H9 (cell line): ENCODE data around the gene GIT1. TPM values are rescaled to one million over a fixed set of nuclear protein-coding genes. Genes with fewer than 3 reads are reported as not detected.
A peak's percentile ranks its signal among the peaks of the same experiment; 100 is the strongest.

ENCODE experiments used
- DNase-seq: peaks from one replicate; pipeline ENCODE4 v3.0.0-alpha.2; 2017
- H2AFZ ChIP-seq: one replicate; pipeline ENCODE4 v1.6.1; 2013; ENCODE audit warnings: mild to moderate bottlenecking, low read length, control low read depth, moderate library complexity
- H2AK5ac ChIP-seq: 2 replicates; pipeline ENCODE4 v1.6.1; 2013; ENCODE audit warnings: low read length, control low read depth, mixed read lengths; ENCODE audit not compliant: insufficient read length
- H2BK120ac ChIP-seq: one replicate; pipeline ENCODE4 v1.6.1; 2013; ENCODE audit warnings: low read depth, mild to moderate bottlenecking, low read length, control low read depth, inconsistent platforms; ENCODE audit not compliant: poor library complexity, severe bottlenecking
- H2BK12ac ChIP-seq: 2 replicates; pipeline ENCODE4 v1.6.1; 2013; ENCODE audit warnings: low read length, control low read depth, mixed read lengths, low read depth; ENCODE audit not compliant: insufficient read length
- H2BK15ac ChIP-seq: 2 replicates; pipeline ENCODE4 v1.6.1; 2013; ENCODE audit warnings: low read depth, low read length, control low read depth
- H2BK20ac ChIP-seq: one replicate; pipeline ENCODE4 v1.6.1; 2013; ENCODE audit warnings: low read depth, mild to moderate bottlenecking, low read length, control low read depth, inconsistent platforms; ENCODE audit not compliant: poor library complexity, severe bottlenecking
- H2BK5ac ChIP-seq: 2 replicates; pipeline ENCODE4 v1.6.1; 2013; ENCODE audit warnings: low read length, control low read depth, mixed read lengths; ENCODE audit not compliant: insufficient read length
- H3K14ac ChIP-seq: 2 replicates; pipeline ENCODE4 v1.6.1; 2013; ENCODE audit warnings: low read length, control low read depth; ENCODE audit not compliant: insufficient read depth
- H3K18ac ChIP-seq: 2 replicates; pipeline ENCODE4 v1.6.1; 2013; ENCODE audit warnings: low read depth, mild to moderate bottlenecking, mixed read lengths, low read length, control low read depth; ENCODE audit not compliant: insufficient read length
- H3K23ac ChIP-seq: 2 replicates; pipeline ENCODE4 v1.6.1; 2013; ENCODE audit warnings: low read length, control low read depth, mixed read lengths, low read depth; ENCODE audit not compliant: insufficient read length
- H3K23me2 ChIP-seq: 2 replicates; pipeline ENCODE4 v1.6.1; 2013; ENCODE audit warnings: low read depth, mild to moderate bottlenecking, mixed read lengths, low read length, control low read depth; ENCODE audit not compliant: insufficient read length, poor library complexity, severe bottlenecking
- H3K27ac ChIP-seq: 2 replicates; pipeline ENCODE4 v1.5.1; 2013; ENCODE audit warnings: low read length, control low read depth, mixed read lengths, low read depth; ENCODE audit not compliant: insufficient read length
- H3K27me3 ChIP-seq: 2 replicates; pipeline ENCODE4 v1.6.1; 2013; ENCODE audit warnings: low read length, control low read depth, inconsistent platforms; ENCODE audit not compliant: insufficient read depth
- H3K4ac ChIP-seq: 2 replicates; pipeline ENCODE4 v1.6.1; 2013; ENCODE audit warnings: low read depth, mild to moderate bottlenecking, control low read depth, inconsistent platforms, low read length, moderate library complexity
- H3K4me1 ChIP-seq: 2 replicates; pipeline ENCODE4 v1.6.1; 2013; ENCODE audit warnings: low read length, control low read depth, inconsistent platforms; ENCODE audit not compliant: insufficient read depth
- H3K4me2 ChIP-seq: 2 replicates; pipeline ENCODE4 v1.6.1; 2013; ENCODE audit warnings: low read length, control low read depth, mixed read lengths; ENCODE audit not compliant: insufficient read length, insufficient read depth
- H3K56ac ChIP-seq: 2 replicates; pipeline ENCODE4 v1.6.1; 2013; ENCODE audit warnings: low read depth, mild to moderate bottlenecking, mixed read lengths, low read length, control low read depth; ENCODE audit not compliant: insufficient read length
- H3K79me1 ChIP-seq: 2 replicates; pipeline ENCODE4 v1.6.1; 2013; ENCODE audit warnings: low read depth, mild to moderate bottlenecking, moderate library complexity, low read length, control low read depth, inconsistent platforms; ENCODE audit not compliant: insufficient read depth, poor library complexity, severe bottlenecking
- H3K79me2 ChIP-seq: 2 replicates; pipeline ENCODE4 v1.6.1; 2013; ENCODE audit warnings: low read length, control low read depth, inconsistent platforms; ENCODE audit not compliant: insufficient read depth
- H3K9ac ChIP-seq: 2 replicates; pipeline ENCODE4 v1.6.1; 2013; ENCODE audit warnings: low read length, control low read depth, mixed read lengths; ENCODE audit not compliant: insufficient read length; ENCODE audit errors: extremely low read depth
- H3K9me3 ChIP-seq: one replicate; pipeline ENCODE4 v1.6.1; 2013; ENCODE audit warnings: low read depth, low read length, inconsistent platforms; ENCODE audit not compliant: control insufficient read depth
- H3T11ph ChIP-seq: one replicate; pipeline ENCODE4 v1.6.1; 2013; ENCODE audit warnings: mild to moderate bottlenecking, low read length, control low read depth, inconsistent platforms
- H4K20me1 ChIP-seq: one replicate; pipeline ENCODE4 v1.6.1; 2013; ENCODE audit not compliant: control insufficient read depth, insufficient read length, insufficient read depth
- H4K5ac ChIP-seq: 2 replicates; pipeline ENCODE4 v1.6.1; 2013; ENCODE audit warnings: low read depth, mild to moderate bottlenecking, mixed read lengths, low read length, control low read depth; ENCODE audit not compliant: insufficient read length
- H4K8ac ChIP-seq: replicated peaks from 2 replicates; pipeline ENCODE4 v1.6.1; 2013; ENCODE audit warnings: low read length, control low read depth, mixed read lengths, low read depth; ENCODE audit not compliant: insufficient read length
- H4K91ac ChIP-seq: 2 replicates; pipeline ENCODE4 v1.6.1; 2013; ENCODE audit warnings: low read depth, mild to moderate bottlenecking, moderate library complexity, mixed read lengths, low read length, control low read depth; ENCODE audit not compliant: insufficient read length
- H3K27ac Mint-ChIP-seq, 3 experiments: 2 replicates in 2 of 3; 3 replicates in 1 of 3; pipeline ENCODE4 v1.8.0; 2020 to 2021; ENCODE audit warnings: mixed read lengths in 3 of 3, mild to moderate bottlenecking in 1 of 3, moderate library complexity in 1 of 3
- H3K27me3 Mint-ChIP-seq: 2 replicates; pipeline ENCODE4 v1.8.0; 2021; ENCODE audit warnings: low read depth, mild to moderate bottlenecking, moderate library complexity, mixed read lengths
- H3K36me3 Mint-ChIP-seq, 3 experiments: 2 replicates in 2 of 3; 3 replicates in 1 of 3; pipeline ENCODE4 v1.8.0; 2020 to 2021; ENCODE audit warnings: low read depth in 3 of 3, mixed read lengths in 3 of 3; ENCODE audit not compliant: insufficient read depth in 1 of 3
- H3K4me1 Mint-ChIP-seq, 2 experiments: 2 replicates each; pipeline ENCODE4 v1.8.0; 2020; ENCODE audit warnings: mixed read lengths in 2 of 2
- H3K4me3 Mint-ChIP-seq, 2 experiments: 2 replicates in 1 of 2; 3 replicates in 1 of 2; pipeline ENCODE4 v1.8.0; 2020 to 2021; ENCODE audit warnings: mild to moderate bottlenecking in 2 of 2, mixed read lengths in 2 of 2, moderate library complexity in 1 of 2
- H3K9me3 Mint-ChIP-seq, 2 experiments: 2 replicates in 1 of 2; 3 replicates in 1 of 2; pipeline ENCODE4 v1.8.0; 2020; ENCODE audit warnings: mild to moderate bottlenecking in 2 of 2, mixed read lengths in 2 of 2, moderate library complexity in 1 of 2
- WGBS: extraction: QIAGEN DNeasy Blood & Tissue Kit; methylation state at CpG from one replicate; pipeline ENCODE4 v1.1.7; 2013; ENCODE audit warnings: missing lambda C conversion rate, low lambda C conversion rate, mixed read lengths; ENCODE audit not compliant: insufficient read length; ENCODE audit errors: extremely low coverage; 5-methylcytosine and 5-hydroxymethylcytosine counted together
- total RNA-seq: library from RNA; stranded (reverse); gene quantifications from 2 replicates; pipeline ENCODE4 v1.2.1, GENCODE V29; 2021
- TF ChIP-seq, protein P1 (sequence below): fragments of 200-600 bp; sonication (generic); conservative IDR thresholded peaks from 3 replicates; pipeline ENCODE4 v1.8.0; 2021; ENCODE audit warnings: antibody characterized with exemption, mild to moderate bottlenecking

The GIT1 gene
- total RNA-seq, 1 experiment from 2014 or later, result 47.4 TPM

DNA sequence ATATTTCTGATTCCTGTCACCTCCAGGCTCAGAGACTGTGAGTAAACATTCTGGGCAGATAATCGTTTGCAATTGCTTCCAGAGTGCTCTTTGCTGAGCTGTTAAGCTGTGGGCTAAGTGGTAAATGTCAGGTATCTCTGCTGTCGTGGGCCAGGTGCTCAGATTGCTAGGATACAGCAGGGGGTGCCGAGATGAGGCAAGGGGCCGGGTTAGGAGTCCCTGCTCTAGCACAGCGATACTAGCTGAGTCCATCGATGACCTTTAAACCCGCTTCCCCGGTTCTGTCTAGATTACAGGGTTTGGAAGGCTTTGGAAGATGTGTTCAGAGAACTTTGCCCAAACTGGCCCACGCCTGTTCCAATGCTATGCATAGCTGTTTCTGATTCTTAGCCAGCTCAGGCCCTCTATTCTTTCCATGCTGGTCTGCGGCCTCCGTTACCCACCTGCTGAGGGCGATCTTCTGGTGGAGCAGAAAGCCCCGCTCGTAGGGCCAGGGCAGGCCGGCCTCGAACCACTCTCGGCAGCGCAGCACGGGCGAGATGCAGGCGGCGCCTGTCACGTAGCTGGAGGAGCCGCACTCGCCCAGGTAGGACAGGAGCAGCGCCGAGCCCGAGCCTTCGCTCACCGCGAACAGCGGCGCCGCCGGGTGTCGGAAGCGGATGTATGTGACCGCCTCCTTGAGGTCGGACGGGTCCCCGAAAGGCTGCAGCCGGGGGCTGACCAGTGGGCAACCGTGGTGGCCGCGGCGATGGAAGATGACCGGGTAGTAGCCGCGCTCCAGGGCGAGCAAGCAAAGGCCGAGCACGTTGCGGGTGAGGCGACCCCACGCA, 23.6 kb downstream of the GIT1 start:
- no peaks in the 10 kb centered on the region for H3K79me1 ChIP-seq
- TF ChIP-seq, protein P1, sequence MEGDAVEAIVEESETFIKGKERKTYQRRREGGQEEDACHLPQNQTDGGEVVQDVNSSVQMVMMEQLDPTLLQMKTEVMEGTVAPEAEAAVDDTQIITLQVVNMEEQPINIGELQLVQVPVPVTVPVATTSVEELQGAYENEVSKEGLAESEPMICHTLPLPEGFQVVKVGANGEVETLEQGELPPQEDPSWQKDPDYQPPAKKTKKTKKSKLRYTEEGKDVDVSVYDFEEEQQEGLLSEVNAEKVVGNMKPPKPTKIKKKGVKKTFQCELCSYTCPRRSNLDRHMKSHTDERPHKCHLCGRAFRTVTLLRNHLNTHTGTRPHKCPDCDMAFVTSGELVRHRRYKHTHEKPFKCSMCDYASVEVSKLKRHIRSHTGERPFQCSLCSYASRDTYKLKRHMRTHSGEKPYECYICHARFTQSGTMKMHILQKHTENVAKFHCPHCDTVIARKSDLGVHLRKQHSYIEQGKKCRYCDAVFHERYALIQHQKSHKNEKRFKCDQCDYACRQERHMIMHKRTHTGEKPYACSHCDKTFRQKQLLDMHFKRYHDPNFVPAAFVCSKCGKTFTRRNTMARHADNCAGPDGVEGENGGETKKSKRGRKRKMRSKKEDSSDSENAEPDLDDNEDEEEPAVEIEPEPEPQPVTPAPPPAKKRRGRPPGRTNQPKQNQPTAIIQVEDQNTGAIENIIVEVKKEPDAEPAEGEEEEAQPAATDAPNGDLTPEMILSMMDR, result peak; percentile 48; the same call in 2 of the 3 replicates
- peaks cover 51% of the 10 kb centered on the region for H3K27me3 Mint-ChIP-seq
- no peak overlapping the region for H3K27ac Mint-ChIP-seq
- no peak overlapping the region for H2AFZ ChIP-seq
- peaks cover 8% of the 10 kb centered on the region; the same call in 1 of the 2 replicates for H3K27me3 ChIP-seq
- peak overlapping the region; percentile 77 for H3K4me2 ChIP-seq
- no CpG with 5 or more reads among the region's 55 CpGs for WGBS
- H2AK5ac ChIP-seq, result no peak overlapping the region
- H3T11ph ChIP-seq, result no peak overlapping the region
- H4K20me1 ChIP-seq, result no peaks in the 10 kb centered on the region
- H3K23me2 ChIP-seq, result peaks cover 21% of the 10 kb centered on the region
- peak overlapping the region; percentile 68 to 86 for H3K4me3 Mint-ChIP-seq
- no peak overlapping the region for H3K56ac ChIP-seq
- no peak overlapping the region for H3K27ac ChIP-seq
- peak; percentile 82 for DNase-seq
- H3K9ac ChIP-seq, result no peak overlapping the region
- no peaks in the 10 kb centered on the region; a peak in 1 of 5 replicates for H3K9me3 Mint-ChIP-seq
- no peak overlapping the region for H3K23ac ChIP-seq
- H3K18ac ChIP-seq, result no peak overlapping the region
- H4K8ac ChIP-seq, result no peak overlapping the region
- no peak overlapping the region for H4K5ac ChIP-seq
- H3K4ac ChIP-seq, result no peak overlapping the region
- H4K91ac ChIP-seq, result no peak overlapping the region
- H3K9me3 ChIP-seq, result no peaks in the 10 kb centered on the region
- no peaks in the 10 kb centered on the region for H3K4me1 ChIP-seq
- peaks cover 0 to 5% (median 5%) of the 10 kb centered on the region in 3 experiments; a peak in 5 of 7 replicates for H3K36me3 Mint-ChIP-seq
- H2BK12ac ChIP-seq, result no peak overlapping the region
- no peak overlapping the region for H3K14ac ChIP-seq
- no peak overlapping the region for H2BK5ac ChIP-seq
- H3K79me2 ChIP-seq, result no peaks in the 10 kb centered on the region
- peaks cover 13 to 16% of the 10 kb centered on the region in 2 experiments for H3K4me1 Mint-ChIP-seq
- no peak overlapping the region for H2BK120ac ChIP-seq
- H2BK20ac ChIP-seq, result no peak overlapping the region
- H2BK15ac ChIP-seq, result no peak overlapping the region
